Panc1 (cell line): ENCODE data around the gene STARD13.

Experiments
- POLR2AphosphoS5 ChIP-seq: IDR thresholded peaks from 2 replicates; pipeline ENCODE4 v1.6.1; 2012; ENCODE audit warnings: mild to moderate bottlenecking, low read depth, low read length, moderate library complexity
- SIN3A ChIP-seq: IDR thresholded peaks from 2 replicates; pipeline ENCODE4 v1.6.1; 2012; ENCODE audit warnings: low read depth, mild to moderate bottlenecking, low read length, moderate library complexity, borderline replicate concordance; ENCODE audit not compliant: insufficient read depth
- TCF7L2 ChIP-seq: IDR thresholded peaks from 2 replicates; pipeline ENCODE4 v1.6.1; 2011; ENCODE audit warnings: mild to moderate bottlenecking, low read depth, low read length, inconsistent platforms
- TF ChIP-seq, protein P1 (sequence below): fragments of 450-650 bp; IDR thresholded peaks from 2 replicates; pipeline ENCODE4 v1.5.1; 2017; ENCODE audit warnings: mild to moderate bottlenecking
- TF ChIP-seq, protein P2 (sequence below), 2 experiments: IDR thresholded peaks; 2 replicates each; pipeline ENCODE4 v1.6.1; 2011 to 2012; ENCODE audit warnings: low read depth in 2 of 2, control low read depth in 1 of 2, low read length in 1 of 2, mild to moderate bottlenecking in 1 of 2, moderate library complexity in 1 of 2; ENCODE audit not compliant: insufficient read depth in 1 of 2

DNA sequence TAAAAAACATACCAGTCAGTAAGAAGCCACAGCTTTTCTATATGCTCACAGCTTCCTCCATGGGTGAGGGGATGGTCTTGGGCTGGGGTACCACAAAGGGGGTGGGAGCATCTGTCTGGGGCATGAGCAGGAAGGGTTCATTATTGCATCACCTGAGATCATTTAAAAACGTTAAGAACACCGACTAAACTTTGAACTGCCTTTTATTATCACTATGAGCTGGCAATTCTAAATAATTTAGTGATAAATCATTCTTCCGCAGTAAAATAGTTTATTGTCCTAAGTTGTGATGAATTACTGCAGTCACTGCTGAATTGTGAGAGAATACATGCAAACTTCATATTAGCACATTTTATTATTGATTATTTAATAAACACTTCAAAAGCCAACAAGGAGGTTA lies 197.8 kb downstream of the STARD13 start:
- TF ChIP-seq, protein P1, sequence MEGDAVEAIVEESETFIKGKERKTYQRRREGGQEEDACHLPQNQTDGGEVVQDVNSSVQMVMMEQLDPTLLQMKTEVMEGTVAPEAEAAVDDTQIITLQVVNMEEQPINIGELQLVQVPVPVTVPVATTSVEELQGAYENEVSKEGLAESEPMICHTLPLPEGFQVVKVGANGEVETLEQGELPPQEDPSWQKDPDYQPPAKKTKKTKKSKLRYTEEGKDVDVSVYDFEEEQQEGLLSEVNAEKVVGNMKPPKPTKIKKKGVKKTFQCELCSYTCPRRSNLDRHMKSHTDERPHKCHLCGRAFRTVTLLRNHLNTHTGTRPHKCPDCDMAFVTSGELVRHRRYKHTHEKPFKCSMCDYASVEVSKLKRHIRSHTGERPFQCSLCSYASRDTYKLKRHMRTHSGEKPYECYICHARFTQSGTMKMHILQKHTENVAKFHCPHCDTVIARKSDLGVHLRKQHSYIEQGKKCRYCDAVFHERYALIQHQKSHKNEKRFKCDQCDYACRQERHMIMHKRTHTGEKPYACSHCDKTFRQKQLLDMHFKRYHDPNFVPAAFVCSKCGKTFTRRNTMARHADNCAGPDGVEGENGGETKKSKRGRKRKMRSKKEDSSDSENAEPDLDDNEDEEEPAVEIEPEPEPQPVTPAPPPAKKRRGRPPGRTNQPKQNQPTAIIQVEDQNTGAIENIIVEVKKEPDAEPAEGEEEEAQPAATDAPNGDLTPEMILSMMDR = no peak
- no peak for TF ChIP-seq SIN3A
- TF ChIP-seq POLR2AphosphoS5 = no peak
- TF ChIP-seq TCF7L2 = no peak
- TF ChIP-seq, protein P2, sequence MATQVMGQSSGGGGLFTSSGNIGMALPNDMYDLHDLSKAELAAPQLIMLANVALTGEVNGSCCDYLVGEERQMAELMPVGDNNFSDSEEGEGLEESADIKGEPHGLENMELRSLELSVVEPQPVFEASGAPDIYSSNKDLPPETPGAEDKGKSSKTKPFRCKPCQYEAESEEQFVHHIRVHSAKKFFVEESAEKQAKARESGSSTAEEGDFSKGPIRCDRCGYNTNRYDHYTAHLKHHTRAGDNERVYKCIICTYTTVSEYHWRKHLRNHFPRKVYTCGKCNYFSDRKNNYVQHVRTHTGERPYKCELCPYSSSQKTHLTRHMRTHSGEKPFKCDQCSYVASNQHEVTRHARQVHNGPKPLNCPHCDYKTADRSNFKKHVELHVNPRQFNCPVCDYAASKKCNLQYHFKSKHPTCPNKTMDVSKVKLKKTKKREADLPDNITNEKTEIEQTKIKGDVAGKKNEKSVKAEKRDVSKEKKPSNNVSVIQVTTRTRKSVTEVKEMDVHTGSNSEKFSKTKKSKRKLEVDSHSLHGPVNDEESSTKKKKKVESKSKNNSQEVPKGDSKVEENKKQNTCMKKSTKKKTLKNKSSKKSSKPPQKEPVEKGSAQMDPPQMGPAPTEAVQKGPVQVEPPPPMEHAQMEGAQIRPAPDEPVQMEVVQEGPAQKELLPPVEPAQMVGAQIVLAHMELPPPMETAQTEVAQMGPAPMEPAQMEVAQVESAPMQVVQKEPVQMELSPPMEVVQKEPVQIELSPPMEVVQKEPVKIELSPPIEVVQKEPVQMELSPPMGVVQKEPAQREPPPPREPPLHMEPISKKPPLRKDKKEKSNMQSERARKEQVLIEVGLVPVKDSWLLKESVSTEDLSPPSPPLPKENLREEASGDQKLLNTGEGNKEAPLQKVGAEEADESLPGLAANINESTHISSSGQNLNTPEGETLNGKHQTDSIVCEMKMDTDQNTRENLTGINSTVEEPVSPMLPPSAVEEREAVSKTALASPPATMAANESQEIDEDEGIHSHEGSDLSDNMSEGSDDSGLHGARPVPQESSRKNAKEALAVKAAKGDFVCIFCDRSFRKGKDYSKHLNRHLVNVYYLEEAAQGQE (IDR thresholded peaks at IDR 0.05; ENCODE audit: insufficient read depth in 1 of 2, low read depth in 2 of 2, low read length in 1 of 2) = no peak
